ENCODE results near the gene ZSWIM9.
A peak's percentile ranks its signal among the peaks of the same experiment; 100 is the strongest.

Gene ZSWIM9

GRCh38 chr19:48168689-48169088 is 1.8 kb upstream of the ZSWIM9 start:
- H3K9me3 ChIP-seq (ENCODE audit: control insufficient read depth, insufficient read depth, low read depth, low read length): no peaks in the 10 kb centered on the region
- no peak overlapping the region for H3K4me3 ChIP-seq (ENCODE audit: low read depth, low read length)
- peaks cover 13% of the 10 kb centered on the region for H3K4me1 ChIP-seq (ENCODE audit: control insufficient read depth, insufficient read depth, low read length)
- no peak for TF ChIP-seq ZNF48 (tag by site-specific recombination; IDR thresholded peaks at IDR 0.05)
- no peak for TF ChIP-seq GFI1B (tag by site-specific recombination; IDR thresholded peaks at IDR 0.05)
- peak; percentile 46 for TF ChIP-seq ZNF664 (tag by site-specific recombination; IDR thresholded peaks at IDR 0.05)
- H3K27ac ChIP-seq (ENCODE audit: extremely low read depth, low read depth, low read length): no peak overlapping the region
- ChIA-PET CTCF (interaction anchor here (1.0 kb wide), 1 partner anchor 66 kb away, joined by 3 read pairs; no protein-coding TSS in a partner anchor), POLR2A (interaction anchor here (0.9 to 3.8 kb wide), 2 partner anchors 19 to 35 kb away, joined by 3 to 54 read pairs; no protein-coding TSS in a partner anchor)
- peaks cover 37 to 38% of the 10 kb centered on the region in 2 experiments for H3K36me3 ChIP-seq (ENCODE audit: control insufficient read depth in 2 of 2, insufficient read depth in 1 of 2, low read length in 2 of 2)

- H3K9me3 ChIP-seq (ENCODE audit: control insufficient read depth, insufficient read depth, low read depth, low read length): no peaks in the 10 kb centered on the region
- H3K36me3 ChIP-seq (ENCODE audit: control insufficient read depth in 2 of 2, insufficient read depth in 1 of 2, low read length in 2 of 2): peaks cover 36 to 37% of the 10 kb centered on the region in 2 experiments
- peak overlapping the region; percentile 99 for H3K27ac ChIP-seq (ENCODE audit: extremely low read depth, low read depth, low read length)
- ChIA-PET CTCF (interaction anchor here (0.5 to 1.0 kb wide), 3 partner anchors 26 to 97 kb away, joined by 3 to 4 read pairs (median 3); no protein-coding TSS in a partner anchor), POLR2A (interaction anchor here (0.6 to 3.8 kb wide), 20 partner anchors 12 to 1518 kb away, joined by 3 to 54 read pairs (median 4); partner anchors contain the start of genes CARD8, PLA2G4C, RPL18 and SPHK2)
- peak overlapping the region; percentile 98 for H3K4me3 ChIP-seq (ENCODE audit: low read depth, low read length)
- H3K4me1 ChIP-seq (ENCODE audit: control insufficient read depth, insufficient read depth, low read length): peaks cover 13% of the 10 kb centered on the region
- TF ChIP-seq ZFP69B (tag by site-specific recombination; IDR thresholded peaks at IDR 0.05) (0 out of 2 replicates have a peak, but pooled peaks have one; percentile 18), ZNF510 (tag by site-specific recombination; IDR thresholded peaks at IDR 0.05; ENCODE audit: insufficient replicate concordance) (no peak), ELK4 (IDR thresholded peaks at IDR 0.05; ENCODE audit: borderline replicate concordance, low read depth, low read length) (0 out of 2 replicates have a peak, but pooled peaks have one; percentile 2), ZNF777 (tag by site-specific recombination; IDR thresholded peaks at IDR 0.05; ENCODE audit: borderline replicate concordance) (no peak), ZNF548 (tag by site-specific recombination; IDR thresholded peaks at IDR 0.05) (no peak), HIC1 (tag by site-specific recombination; IDR thresholded peaks at IDR 0.05) (no peak), SP2 (tag by site-specific recombination; IDR thresholded peaks at IDR 0.05) (peak; percentile 54), PATZ1 (tag by site-specific recombination; IDR thresholded peaks at IDR 0.05) (peak; percentile 40; the same call in 1 of the 2 replicates)
Measured at GRCh38 chr19:48169578-48169938, 922 bp upstream of the ZSWIM9 start.

- Histone ChIP-seq H3K27ac (ENCODE audit: extremely low read depth, low read depth, low read length) (peak overlapping the region; percentile 99; the same call in 1 of the 2 replicates), H3K36me3 (ENCODE audit: control insufficient read depth in 2 of 2, insufficient read depth in 1 of 2, low read length in 2 of 2) (peaks cover 32 to 39% of the 10 kb centered on the region in 2 experiments), H3K4me3 (ENCODE audit: low read depth, low read length) (peak overlapping the region; percentile 98), H3K4me1 (ENCODE audit: control insufficient read depth, insufficient read depth, low read length) (peaks cover 11% of the 10 kb centered on the region), H3K9me3 (ENCODE audit: control insufficient read depth, insufficient read depth, low read depth, low read length) (no peaks in the 10 kb centered on the region)
- ChIA-PET POLR2A (interaction anchor here (0.5 to 3.8 kb wide), 6 partner anchors 20 to 897 kb away, joined by 3 to 54 read pairs (median 4); partner anchors contain the start of gene TMEM143), CTCF (interaction anchor here (1.0 kb wide), 1 partner anchor 64 kb away, joined by 3 read pairs; no protein-coding TSS in a partner anchor)
- TF ChIP-seq WT1 (tag by site-specific recombination; IDR thresholded peaks at IDR 0.05) (peak; percentile 5; the same call in 1 of the 2 replicates), ZNF677 (tag by site-specific recombination; IDR thresholded peaks at IDR 0.05) (no peak), ZNF140 (tag by site-specific recombination; IDR thresholded peaks at IDR 0.05) (no peak), ZNF10 (tag by site-specific recombination; IDR thresholded peaks at IDR 0.05) (0 out of 2 replicates have a peak, but pooled peaks have one; percentile 13), TCF7L2 (IDR thresholded peaks at IDR 0.05; ENCODE audit: borderline replicate concordance, low read depth, low read length) (no peak), ZIC2 (tag by site-specific recombination; IDR thresholded peaks at IDR 0.05) (no peak), PATZ1 (tag by site-specific recombination; IDR thresholded peaks at IDR 0.05) (peak; percentile 7), ZNF280D (tag by site-specific recombination; IDR thresholded peaks at IDR 0.05) (no peak), ZFHX2 (tag by site-specific recombination; conservative IDR thresholded peaks at IDR 0.05) (peak; percentile 51; the same call in 1 of the 2 replicates)
Measured at GRCh38 chr19:48170817-48171347, 402 bp downstream of the ZSWIM9 start.

Data from HEK293 (cell line).